Measurements from ENCODE around the gene AKT1. TPM values are rescaled to one million over a fixed set of nuclear protein-coding genes. Genes with fewer than 3 reads are reported as not detected.

The AKT1 gene
- total RNA-seq, 1 donor from 2014 or later: 144 TPM

DNA sequence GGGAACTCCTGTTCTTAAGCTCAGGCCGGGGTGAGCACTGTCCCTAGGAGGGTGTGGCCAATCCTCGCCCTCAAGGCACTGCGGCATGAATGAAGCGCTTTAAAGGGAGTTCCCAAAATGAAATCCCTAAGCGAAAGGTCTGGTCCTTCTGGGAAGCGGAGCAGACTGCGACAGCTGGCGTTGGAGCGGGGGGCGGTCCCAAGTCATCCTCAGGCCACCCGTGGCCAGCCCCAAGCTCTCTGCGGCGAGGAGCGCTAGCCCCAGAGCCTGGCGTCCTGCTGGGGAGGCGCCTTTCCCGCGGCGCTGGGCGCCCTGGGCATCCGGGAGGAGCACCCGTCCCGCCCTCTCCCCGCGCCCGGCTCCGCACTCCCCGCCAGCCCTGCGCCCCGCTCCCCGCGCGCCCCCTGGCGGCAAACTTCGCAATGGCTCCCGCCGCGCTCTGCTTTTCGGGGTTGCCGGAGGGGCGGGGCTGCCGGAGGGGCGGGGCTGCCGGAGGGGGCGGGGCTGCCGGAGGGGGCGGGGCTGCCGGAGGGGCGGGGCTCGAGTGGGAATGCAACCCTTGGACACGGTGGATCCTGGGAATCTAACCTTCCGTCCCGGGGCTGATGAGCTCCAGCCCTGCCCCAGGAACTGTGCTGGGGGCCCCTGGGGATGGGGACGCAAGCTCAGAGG is 30.8 kb upstream of the AKT1 start:
- DNase-seq: peak; percentile 91
- Histone ChIP-seq H3K27me3 (ENCODE audit: low read depth) (no peaks in the 10 kb centered on the region), H3K4me1 (peaks cover 23% of the 10 kb centered on the region), H3K4me3 (peak overlapping the region; percentile 76), H3K27ac (replicated peaks) (peak overlapping the region; percentile 62), H3K9me3 (replicated peaks) (no peaks in the 10 kb centered on the region), H3K36me3 (no peaks in the 10 kb centered on the region)
- TF ChIP-seq, protein P1, sequence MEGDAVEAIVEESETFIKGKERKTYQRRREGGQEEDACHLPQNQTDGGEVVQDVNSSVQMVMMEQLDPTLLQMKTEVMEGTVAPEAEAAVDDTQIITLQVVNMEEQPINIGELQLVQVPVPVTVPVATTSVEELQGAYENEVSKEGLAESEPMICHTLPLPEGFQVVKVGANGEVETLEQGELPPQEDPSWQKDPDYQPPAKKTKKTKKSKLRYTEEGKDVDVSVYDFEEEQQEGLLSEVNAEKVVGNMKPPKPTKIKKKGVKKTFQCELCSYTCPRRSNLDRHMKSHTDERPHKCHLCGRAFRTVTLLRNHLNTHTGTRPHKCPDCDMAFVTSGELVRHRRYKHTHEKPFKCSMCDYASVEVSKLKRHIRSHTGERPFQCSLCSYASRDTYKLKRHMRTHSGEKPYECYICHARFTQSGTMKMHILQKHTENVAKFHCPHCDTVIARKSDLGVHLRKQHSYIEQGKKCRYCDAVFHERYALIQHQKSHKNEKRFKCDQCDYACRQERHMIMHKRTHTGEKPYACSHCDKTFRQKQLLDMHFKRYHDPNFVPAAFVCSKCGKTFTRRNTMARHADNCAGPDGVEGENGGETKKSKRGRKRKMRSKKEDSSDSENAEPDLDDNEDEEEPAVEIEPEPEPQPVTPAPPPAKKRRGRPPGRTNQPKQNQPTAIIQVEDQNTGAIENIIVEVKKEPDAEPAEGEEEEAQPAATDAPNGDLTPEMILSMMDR (IDR thresholded peaks at IDR 0.05; ENCODE audit: borderline replicate concordance): peak; percentile 81
- intact Hi-C loops (cut with micrococcal nuclease): loop anchor here (5.0 kb wide), 1 partner anchor 59 kb away; no protein-coding TSS in a partner anchor

GRCh38 chr14:104824353-104824997 is 28.9 kb upstream of the AKT1 start:
- Histone ChIP-seq H3K36me3 (no peaks in the 10 kb centered on the region), H3K27ac (replicated peaks) (no peak overlapping the region), H3K4me1 (peaks cover 27% of the 10 kb centered on the region), H3K4me3 (no peak overlapping the region), H3K27me3 (ENCODE audit: low read depth) (no peaks in the 10 kb centered on the region), H3K9me3 (replicated peaks) (no peaks in the 10 kb centered on the region)
- no peak for DNase-seq
- TF ChIP-seq, protein P1 (IDR thresholded peaks at IDR 0.05; ENCODE audit: borderline replicate concordance): no peak
- intact Hi-C loops (cut with micrococcal nuclease): no loop called here

GRCh38 chr14:104822821-104823615 is 27.5 kb upstream of the AKT1 start:
- TF ChIP-seq, protein P1 (IDR thresholded peaks at IDR 0.05; ENCODE audit: borderline replicate concordance): no peak

DNA sequence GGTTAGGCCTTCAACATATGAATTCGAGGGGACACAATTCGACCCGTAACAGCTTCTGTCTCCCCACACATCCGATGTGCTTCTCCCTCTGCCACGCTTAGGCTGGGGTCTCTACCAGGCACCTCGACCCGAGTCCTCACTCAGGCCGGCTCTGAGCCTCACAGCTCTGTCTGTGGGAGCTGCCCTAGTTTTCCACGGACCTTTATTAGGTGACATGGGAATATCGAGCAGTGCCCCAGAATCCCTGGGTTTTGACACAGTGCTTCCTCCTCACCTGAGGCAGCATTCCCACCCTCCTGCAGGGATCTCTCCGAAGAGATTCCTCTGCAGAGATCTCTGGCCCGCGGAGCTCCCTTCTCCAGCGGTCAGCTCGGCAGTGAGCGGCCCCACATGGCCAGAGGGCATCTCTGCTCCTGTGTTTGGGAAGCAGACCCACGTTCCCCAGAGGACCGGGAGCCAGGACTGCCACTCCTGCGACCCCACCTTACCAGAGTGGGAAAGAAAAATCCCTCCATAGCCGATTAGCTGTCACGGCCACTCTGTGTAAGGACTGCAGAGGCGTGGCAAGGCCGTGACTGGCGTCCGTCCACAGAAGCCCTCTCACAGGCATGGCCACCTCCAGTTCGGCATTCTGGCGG is 26.5 kb upstream of the AKT1 start:
- H3K4me1 ChIP-seq: peaks cover 25% of the 10 kb centered on the region
- no peak overlapping the region for H3K27ac ChIP-seq (replicated peaks)
- H3K36me3 ChIP-seq: no peaks in the 10 kb centered on the region
- no peak for DNase-seq
- no peak overlapping the region for H3K4me3 ChIP-seq
- intact Hi-C loops (cut with micrococcal nuclease): no loop called here
- H3K9me3 ChIP-seq (replicated peaks): peaks cover 4% of the 10 kb centered on the region
- no peaks in the 10 kb centered on the region for H3K27me3 ChIP-seq (ENCODE audit: low read depth)
- TF ChIP-seq, protein P1 (IDR thresholded peaks at IDR 0.05; ENCODE audit: borderline replicate concordance): no peak

More at GRCh38 chr14:104822821-104823615, 27.5 kb upstream of the AKT1 start:
- Histone ChIP-seq H3K4me3 (no peak overlapping the region), H3K36me3 (no peaks in the 10 kb centered on the region), H3K9me3 (replicated peaks) (peaks cover 1% of the 10 kb centered on the region), H3K27ac (replicated peaks) (no peak overlapping the region), H3K27me3 (ENCODE audit: low read depth) (no peaks in the 10 kb centered on the region), H3K4me1 (peaks cover 27% of the 10 kb centered on the region)
- intact Hi-C loops (cut with micrococcal nuclease): no loop called here
- no peak for DNase-seq

Data from left ventricle myocardium inferior (tissue), 1 donor.